NCI-H2029 treated with DMSO at 0.1 percent for 48 hours (cell line): ENCODE results near the gene GORASP2.
A peak's percentile ranks its signal among the peaks of the same experiment; 100 is the strongest.

Source experiments
- DNase-seq: peaks from one replicate; lab custom pipeline; 2025; lab: John Stamatoyannopoulos, UW

Gene GORASP2

DNA sequence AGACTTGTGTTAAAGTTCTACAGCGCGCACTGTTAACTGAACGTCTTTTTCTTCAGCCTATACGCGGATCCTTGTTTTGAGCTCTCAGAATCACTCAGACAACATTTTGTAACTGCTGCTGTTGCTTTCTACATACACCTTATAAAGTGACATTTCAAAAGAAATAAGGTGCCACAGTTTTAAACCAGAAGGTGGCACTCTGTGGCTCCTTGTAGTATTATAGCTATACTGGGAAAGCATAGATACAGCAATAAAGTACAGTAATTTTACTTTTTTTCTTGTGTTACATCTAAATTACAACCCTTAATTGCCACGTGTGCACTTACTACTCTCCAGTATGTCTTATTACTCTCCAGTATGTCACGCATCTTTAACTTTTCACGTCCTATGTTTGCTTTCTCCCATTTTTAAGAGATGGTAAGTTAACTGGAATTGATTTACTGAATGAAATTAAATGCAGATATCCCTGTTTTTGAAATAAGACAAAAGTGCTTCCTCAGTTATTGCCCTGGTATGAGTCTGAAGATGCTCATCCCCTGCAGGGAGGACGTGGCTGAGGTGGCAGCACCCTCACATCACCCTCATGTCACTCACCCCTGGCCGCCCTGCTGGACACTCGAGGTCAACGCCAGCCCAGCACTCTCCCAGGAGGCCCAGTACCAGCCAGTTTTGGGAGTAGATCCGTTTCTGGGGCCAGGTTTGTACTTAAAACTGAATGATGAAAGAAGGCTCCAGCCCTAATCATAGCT is 37.8 kb downstream of the GORASP2 start:
- DNase-seq: no peak

DNA sequence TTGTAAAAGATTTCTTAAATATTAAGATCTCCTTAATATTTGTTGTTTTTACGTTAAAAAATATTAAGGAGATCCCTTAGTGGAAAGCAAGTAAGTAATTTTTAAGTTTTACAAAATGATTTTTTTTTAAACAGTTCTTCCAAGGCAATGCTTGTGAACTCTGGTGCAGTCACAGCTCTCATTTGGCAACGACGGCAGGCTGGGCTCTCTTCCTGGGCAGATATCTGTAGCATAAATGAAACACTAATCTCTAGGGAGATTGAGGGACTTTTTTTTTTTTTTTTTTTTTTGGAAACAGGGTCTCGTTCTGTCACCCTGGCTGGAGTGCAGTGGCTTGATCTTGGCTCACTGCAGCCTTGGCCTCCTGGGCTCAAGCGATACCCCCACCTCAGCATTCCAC is 38.5 kb downstream of the GORASP2 start:
- DNase-seq: no peak

DNA sequence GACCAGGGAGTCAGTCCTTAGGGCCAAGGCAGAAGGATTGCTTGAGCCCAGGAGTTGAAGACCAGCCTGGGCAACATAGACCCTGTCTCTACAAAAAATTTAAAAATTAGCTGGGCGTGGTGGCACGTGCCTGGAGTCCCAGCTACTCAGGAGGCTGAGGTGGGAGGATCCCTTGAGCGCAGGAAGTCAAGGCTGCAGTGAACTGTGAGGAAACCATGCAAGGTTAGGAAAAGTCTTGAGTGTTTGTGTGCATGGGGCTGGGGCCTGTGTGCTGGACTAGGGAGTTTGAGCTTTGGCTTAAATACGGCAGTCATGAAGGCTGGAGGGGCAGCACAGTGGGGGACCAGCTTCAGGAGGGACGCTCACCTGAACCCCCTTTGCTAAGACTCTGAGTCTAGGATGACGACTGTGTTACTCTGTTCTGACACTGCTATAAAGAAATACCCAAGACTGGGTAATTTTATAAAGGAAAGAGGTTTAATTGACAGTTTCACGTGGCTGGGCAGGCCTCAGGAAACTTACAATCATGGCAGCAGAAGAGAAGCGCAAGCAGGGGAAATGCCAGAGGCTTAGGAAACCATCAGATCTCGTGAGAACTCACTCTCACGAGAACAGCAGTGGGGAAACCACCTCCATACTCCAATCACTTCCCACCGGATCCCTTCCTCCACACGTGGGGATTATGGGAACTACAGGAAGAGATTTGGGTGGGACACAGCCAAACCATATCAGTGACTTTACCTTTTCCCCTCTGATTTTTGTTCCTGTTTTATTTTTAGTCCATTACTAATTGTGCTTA is 39.4 kb downstream of the GORASP2 start:
- DNase-seq: no peak

DNA sequence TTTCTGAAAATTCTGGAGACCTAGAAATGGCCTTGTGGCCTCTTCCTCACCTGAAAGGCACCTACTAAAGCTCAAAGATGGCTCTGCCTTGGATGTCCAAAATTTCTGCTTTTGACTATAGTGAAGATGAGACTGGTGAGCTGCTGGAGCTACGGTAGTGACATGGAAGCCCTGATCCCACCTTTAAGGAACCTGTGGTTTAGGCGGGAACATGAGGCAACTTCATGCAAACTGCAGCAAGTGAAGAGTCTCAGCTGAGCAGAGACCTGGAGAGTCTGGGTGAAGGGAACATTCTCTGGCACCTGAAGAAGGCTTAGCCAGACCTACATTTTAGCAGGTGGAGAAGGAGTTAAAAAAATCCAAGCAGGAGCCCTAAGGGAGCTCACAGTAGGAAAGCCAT is 40.0 kb downstream of the GORASP2 start:
- DNase-seq: no peak

DNA sequence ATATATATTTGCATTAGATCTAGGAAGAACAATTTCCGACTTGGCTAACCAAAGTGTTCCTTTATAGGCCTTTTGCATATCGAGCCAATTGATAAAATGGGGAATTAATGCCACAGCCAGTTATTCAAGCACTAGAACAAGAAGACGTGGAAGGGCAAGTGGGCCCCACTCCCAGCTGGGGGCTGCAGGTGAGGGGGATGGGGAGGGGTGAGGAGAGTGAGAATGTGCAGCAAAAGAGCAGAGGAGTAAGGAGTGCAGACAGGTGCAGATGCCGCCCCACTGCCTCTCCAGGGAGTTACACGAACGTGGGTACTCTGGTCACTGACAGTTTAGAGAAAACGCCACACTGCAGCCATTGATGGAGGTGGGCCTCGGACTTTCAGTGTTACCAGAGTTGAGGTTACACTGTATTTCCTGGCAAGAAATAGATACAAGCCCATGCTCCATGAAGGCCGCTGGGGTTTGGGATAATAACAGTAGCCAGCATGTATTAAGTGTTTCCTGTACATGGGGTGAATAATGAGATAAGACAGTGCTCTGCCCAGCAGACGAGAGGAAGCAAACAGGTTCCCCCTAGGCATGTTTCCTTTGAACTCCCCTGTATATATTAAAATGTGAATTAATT is 40.9 kb downstream of the GORASP2 start:
- no peak for DNase-seq

DNA sequence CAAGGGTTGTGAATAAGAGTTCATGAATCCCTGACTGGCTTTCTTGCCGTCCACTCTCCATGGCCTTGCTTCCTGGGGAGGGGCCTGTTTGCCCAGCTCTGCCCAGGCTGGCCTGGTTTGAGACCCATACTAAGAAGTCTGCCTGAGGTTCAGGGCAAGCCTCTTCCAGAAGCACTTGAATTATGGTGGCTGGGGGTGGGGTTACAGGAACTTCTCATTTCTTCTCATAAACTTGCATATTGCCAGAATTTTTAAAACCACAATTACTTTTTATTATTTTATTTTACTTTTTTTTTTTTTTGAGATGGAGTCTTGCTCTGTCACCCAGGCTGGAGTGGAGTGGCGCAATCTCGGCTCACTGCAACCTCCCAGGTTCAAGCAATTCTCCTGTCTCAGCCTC is 42.0 kb downstream of the GORASP2 start:
- no peak for DNase-seq

DNA sequence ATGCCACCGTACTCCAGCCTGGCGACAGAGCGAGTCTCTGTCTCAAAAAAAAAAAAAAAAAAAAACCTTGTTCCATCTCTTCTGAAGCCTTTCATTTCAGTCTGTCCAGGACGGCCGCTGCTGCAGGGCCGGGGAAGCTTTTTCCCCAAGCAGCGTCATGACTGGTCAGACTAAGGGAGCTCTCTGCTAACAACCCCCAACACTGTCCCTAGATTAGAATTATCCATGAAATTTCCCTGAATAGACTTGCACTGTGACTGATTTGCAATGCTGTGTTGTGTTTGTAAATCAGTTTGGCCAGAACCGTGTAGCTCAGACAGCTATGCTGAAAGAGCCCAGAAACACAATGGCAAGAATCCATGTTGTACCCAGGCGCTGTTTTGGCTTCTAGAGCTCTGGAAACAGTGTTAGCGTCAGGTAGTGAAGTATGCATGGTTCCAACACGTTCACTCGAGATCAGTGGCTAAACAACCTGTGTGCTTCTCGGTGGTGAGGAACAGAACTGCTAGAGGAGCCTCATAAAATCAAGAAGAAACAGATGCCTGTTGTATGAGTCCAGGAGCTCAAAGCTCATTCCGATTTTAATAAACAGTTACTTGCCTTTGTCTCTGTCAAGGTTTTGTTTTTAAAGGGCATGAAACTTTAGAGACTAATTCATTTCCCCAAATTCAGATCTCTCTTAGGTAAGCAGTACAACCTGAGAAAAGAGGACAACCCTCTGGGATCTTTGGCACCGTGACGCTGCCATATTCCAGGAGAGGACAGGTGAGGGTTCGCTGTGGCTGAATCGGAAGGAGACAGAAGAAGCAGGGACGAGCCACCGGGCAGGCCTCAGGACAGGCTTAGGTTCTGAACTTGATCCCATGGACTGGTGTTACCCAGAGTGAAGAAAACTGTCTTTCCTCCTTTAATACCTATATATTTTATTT is 43.5 kb downstream of the GORASP2 start:
- no peak for DNase-seq

DNA sequence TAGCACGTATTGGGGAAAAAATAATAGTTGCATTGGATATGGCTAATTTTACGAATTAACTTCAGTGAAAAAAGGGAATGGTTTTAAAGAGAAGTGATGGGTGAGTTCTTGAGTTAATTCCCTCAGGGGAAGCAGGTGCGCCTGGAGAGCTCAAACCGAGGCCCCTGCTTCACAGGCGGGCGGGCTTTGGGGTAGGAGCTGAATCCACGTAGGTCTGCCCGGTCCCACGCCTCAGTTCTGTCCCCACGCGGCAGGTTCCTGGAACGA is 44.1 kb downstream of the GORASP2 start:
- peak; percentile 36 for DNase-seq

DNA sequence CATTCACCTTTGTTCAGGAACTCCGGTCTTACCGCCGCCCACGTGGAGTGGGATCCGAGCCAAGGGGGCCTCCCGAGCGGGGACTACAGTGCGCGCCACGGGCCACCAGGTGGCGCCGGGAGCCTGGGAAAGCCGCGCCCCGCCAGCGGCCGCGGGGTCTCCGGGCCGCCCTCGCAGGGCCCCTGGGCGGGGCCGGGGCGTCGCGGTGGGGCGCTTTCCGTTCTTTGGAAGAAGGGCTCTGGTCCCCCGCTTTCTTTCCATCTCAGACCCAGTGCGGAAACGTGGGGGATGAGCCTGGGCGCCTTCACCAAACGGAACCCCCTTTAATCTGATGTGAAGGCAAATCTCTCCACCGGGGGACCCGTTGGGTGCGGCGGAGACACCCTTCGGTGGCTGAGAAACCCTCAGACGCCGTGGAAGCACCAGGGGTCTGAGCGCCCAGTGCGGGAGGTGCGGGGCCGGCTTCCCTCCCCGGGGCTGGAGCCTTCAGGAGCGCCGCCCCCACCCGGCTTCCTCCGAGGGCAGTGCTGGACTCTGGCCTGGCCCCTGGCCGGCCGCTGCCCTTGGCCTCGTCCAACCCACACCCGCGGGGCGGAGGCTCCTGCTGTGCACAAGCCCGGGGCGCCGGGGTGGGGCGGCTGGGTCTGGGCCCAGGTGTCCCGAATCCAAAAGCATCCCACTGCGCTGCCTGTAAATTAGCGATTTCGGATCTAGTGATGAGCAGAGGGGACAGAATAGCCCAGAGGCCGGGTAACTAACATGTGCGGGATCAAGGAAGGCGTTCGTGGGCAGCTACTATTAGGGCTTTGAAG is 44.6 kb downstream of the GORASP2 start:
- no peak for DNase-seq

DNA sequence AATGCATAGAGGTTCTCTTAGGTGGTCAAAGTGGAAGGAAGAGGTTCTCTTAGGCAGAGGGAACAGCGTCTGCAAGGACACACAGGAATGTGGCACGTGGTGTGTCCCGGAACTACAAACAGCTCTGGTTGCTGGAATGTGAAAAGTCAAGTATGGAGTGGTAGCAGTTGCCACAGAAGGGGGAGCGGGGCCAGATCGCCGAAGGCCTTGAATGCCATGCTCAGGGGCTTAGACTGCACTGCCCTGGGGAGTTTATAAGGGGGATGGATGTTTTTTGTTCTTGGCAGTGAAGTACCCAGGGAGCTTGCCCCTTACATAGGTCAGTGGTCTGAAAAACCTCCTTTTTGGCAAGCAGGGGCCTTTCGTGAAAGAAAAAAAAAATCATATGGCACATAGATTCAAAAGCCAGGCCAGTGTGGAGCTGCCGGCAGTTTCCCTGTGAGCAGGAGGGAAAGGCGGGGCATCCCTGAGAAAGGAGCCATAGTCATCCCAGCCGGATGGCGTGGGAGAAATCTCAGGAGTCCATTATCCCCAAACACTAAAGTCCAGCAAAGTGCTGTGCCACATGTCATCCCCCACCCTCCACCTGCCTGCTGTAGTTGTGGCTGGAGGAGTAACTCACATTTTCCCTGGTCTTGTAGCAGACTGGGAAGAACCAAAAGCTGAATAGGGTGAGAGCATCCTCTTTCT is 45.4 kb downstream of the GORASP2 start:
- no peak for DNase-seq

DNA sequence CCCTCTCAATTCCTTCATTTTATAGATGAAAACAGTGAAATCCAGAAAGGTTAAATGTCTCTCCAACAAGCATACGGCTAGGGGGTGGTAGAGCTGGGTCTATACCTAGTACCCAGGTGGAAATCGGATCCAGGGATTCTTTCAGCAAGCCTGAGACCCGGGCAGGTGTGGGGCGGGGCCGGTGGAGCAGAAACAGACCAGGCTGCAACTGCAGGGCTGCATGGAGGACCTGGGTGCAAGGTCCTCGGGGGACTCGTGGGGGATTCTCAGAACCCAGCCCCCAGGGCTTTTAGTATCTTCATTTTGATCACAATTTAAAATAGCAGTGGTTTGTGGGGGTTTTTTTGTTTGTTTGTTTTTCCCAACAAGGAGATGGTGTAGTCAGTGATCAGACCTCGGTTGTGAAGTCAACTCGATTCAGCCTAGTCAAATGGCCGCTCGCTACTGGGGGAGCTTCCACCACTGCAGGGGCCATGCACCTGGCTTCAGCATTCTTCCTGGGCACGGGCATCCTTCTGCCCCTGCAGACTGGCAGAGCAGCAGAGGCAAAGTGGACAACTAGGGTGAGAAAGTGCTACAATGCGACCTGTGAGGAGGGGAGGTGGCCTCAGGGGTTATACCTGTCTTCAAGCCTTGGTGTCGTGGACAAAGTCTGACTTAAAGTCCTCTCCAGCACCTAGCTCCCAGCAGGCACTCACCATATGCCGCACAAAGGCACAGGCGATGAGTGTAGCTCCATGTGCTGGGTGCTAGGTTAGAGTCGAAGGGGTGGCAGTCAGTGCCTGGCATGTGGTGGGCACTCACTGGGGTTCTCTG is 46.3 kb downstream of the GORASP2 start:
- DNase-seq: no peak

DNA sequence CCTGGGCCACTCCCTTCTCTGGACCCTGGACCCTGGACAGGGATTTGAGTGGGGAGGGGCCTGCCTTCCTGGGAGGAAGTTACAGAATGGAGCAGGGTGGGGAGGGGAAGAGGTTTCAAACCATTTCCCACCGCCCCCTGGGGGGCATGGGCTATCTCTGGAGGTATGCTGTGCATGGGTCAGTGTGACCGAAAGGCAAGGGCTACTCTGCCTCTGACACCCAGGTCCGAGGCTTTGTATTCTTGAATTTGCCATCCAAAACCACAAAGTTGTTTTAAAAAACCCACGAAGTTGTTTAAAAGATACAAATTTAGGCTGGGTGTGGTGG is 46.9 kb downstream of the GORASP2 start:
- DNase-seq: no peak

DNA sequence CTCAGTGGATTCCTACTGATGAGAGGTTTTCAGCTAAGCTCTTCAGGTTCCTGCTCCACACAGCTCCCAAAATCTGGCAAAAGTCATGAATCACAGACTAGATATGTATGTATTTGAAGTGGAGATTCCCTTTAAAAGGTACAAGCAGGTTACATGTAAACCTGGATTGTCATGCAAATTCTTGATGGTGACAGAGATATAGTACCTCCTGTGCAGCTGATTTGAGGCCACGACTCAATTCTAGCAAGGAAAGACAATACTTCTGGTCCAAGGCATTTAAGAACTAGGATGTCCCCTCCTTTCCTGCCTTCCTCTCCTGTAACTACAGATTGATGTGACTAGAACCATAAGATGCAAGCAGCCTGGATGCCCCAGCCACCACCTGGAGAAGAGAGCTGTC is 55.0 kb downstream of the GORASP2 start:
- no peak for DNase-seq

DNA sequence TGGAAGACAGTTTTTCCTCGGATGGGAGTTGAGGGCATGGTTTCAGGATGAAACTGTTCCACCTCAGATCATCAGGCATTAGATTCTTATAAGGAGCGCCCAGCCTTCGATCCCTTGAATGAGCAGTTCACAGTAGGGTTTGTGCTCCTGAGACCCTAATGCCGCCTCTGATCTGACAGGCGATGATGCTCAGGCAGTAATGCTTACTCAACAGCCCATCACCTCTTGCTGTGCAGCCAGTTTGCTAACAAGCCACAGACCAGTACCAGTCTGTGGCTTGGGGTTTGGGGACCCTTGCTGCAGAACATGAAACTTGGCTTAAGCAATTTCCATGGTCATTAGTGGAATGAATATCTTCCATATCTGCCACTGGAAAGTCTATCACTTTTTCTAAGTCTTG is 56.4 kb downstream of the GORASP2 start:
- DNase-seq: no peak

DNA sequence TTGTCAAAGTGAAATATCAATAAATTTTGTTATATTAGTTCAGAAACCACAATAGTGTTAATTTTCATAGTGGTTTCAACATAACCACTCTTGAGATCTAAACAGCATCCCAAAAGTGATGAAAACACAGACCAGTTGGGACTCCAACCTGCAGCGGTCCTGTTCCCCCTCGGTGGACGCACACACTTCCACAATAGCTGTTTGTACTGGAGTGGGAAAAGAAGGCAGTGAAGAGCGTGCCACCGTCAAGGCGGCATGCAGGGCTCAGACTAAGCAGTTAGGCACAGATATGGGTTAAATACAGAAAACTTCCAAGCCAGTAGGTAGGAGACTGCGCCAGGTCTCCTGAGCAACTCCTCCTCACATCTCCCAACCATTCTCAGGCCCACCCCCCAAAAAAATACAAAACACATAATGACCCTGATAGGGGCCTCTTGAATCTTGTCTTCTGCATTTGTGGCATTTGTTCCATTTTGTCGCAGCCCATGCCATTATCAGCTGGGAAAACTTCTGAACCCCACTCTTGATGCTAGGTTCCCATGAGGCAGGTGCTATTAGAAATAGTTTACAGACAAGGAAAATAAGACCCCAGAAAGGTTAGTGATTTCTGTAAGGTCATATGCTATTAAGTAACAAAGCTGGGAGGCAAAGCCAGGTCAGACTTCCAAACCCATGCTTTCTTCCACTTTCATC is 57.7 kb downstream of the GORASP2 start:
- DNase-seq: no peak

DNA sequence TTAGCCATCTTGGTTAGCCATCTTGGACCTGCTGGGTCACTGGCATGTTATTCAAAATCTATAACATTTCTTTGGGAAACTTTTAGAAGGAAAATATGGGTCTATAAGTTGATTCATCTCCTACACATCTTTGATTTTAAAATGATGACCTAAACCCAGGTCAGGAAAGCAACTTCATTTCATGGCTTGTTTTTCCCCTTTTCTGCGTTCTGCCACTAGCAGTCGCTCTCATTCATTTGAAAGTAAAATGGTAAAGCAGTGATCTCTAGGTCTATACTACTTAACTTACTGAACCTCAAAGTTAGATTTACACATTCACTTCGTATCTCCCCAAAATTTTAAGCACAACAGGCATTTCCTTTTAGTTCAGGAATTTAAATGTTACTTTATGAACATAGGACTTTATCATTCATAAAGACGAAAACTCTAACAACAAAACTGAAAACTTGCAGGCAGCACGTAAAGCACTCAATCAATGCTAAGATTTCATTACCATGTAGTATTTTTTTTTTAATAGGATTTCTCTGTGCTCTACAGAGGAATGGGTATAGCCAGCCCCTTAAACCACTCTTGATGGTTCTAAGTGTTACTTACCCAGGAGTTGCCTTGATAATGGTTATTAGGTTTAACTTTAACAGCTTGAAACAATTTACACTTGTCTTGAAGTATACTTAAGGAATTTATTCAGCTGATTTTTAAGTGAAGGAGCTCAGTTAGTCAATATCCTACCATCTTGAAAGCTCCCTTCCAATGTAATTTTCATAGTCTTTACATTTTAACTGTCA is 62.5 kb downstream of the GORASP2 start:
- no peak for DNase-seq

DNA sequence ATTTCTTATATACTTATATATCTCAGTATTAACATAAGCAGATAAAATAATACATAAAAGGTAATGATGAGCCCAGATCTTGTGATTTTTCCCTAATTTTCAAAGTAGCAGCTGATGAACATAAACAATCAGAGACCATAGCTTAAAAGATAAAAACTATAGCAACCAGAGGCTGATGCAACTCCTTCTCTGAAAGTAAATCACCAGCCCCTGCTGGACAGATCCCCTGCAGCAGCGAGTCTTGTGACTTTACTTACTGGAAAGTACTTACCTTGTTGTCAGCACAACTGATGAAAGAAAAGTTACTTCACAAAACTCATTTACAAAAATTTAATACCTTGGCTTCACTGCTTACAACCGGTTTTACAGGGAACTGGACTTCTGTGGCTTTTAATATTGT is 67.3 kb downstream of the GORASP2 start:
- no peak for DNase-seq

DNA sequence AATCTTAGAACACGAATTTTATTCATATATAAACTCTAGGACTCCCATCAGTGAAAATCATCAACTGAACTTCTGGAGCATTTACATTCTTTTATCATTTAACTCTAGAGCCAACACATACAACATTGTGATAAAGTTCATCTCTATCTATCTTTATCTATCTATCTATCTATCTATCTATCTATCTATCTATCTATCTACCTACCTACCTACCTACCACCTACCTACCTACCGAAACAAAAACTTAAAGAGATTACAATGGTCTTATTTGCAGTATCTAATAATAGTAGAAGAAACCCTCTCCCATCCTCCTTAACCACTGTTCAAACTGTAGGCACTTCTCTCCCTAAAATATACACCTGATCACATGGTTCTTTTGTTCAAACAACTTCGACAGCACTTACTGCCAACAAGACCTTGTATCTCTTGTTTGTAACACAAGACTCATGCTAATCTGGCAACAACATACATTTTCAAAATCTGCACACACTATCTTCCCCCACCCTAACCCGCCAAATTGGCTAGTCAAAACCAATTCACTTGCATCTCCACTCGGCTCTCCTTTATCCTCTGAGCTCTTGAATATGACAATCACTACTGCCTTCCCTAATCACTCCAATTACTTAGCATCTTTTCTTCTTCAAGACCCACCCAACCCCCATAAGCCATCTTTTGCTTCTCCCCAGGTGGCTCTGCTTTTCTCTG is 69.0 kb downstream of the GORASP2 start:
- peak; percentile 14 for DNase-seq
